GM18519 (cell line): Measurements from ENCODE around the gene C1orf174.
"Not testable (repeated sequence)": the region's sequence is repeated elsewhere in the genome, so short reads cannot be mapped to it uniquely, and the experiment has no call there.

ENCODE experiments used
- ATAC-seq: cut with Tn5 transposase; IDR thresholded peaks from one replicate; pipeline ENCODE4 v1.9.1; 2021; ENCODE audit warnings: mild to moderate bottlenecking, moderate library complexity; ENCODE audit not compliant: unreplicated experiment, low FRiP score

Gene C1orf174

GRCh38 chr1:3926956-3927355 is 26.9 kb upstream of the C1orf174 start:
- no peak for ATAC-seq

- no peak for ATAC-seq
Measured at GRCh38 chr1:3925762-3926161, 25.7 kb upstream of the C1orf174 start.

DNA sequence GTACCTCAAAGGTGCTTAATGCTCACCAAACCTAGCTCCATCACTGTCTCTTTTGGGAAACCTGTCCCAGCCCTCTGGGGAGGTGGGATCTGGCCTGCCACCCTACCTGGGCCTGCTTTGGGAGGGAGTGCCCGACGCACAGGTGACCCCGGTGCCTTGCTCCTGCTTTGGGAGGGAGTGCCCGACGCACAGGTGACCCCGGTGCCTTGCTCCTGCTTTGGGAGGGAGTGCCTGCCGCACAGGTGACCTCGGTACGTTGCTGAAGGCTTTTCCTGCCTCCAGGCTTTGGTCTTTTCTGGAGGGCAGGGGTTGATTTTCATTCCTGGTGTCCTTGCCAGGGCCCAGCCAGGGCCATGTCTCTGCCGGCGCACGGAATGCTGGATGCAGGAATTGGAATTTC is 25.2 kb upstream of the C1orf174 start:
- no peak for ATAC-seq

DNA sequence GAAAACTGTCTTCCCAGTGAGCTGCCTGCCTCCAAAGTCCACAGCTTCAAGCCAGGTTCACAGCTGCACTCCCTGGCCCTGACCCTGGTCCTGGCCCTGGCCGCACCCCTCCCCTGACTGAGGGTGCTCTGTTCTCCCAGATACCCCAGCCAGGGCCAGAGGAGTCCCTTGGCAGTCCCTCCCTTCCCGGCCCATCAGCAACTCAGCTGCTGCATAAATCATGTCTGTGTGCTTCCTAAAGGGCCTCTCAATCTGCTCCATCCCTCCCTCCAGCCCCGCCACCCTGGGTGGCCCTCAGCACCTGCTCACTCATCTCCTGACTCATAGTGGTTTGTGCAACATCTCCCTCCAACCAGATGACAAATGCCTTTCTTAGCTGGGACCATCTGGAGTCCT is 24.8 kb upstream of the C1orf174 start:
- no peak for ATAC-seq

- ATAC-seq: no peak
Measured at GRCh38 chr1:3924186-3924824, 24.2 kb upstream of the C1orf174 start.

GRCh38 chr1:3923378-3924185 is 23.5 kb upstream of the C1orf174 start:
- ATAC-seq: no peak

GRCh38 chr1:3922851-3923250 is 22.8 kb upstream of the C1orf174 start:
- no peak for ATAC-seq

DNA sequence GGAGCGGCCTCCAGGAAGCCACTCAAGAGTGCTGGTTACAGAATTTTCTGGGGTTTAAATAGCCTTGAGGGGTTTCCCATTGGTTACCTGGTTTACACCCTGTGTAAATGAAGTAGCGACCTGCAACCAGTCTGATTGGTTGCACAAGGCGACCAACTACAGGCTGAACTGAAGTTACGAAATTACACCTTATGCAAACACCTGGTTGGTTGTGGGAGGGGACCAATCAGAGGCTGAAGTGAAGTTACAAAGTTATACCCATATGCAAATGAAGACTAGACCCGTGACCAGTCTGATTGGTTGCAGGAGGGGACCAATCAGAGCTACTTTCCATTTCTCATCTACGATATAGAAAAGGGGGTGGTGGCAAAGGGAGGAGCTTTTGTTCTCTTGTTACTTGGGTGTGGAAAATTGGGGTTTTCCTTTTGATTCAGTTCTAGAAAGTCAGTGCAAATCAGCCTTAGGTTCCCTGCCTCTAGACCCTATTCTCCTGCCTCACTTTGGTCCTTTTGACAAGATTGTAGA is 22.2 kb upstream of the C1orf174 start:
- no peak for ATAC-seq

DNA sequence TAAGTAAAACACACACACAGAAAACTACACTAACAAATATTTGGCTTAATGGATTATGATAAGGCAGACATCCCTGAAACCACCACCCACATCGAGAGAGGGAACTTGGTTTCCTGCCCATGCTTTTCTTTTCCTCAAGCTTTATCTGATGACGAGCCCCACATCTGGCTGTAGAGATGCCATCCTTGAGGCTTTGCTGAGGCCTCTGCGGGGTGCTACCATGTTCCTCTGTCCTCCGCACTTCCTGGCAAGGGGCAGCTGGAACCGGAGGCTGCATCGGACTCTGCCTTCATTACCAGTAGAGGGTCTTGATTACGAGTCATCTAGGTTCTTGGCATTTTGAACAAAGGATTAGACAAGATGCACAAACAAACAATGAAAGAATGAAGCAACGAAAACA is 21.7 kb upstream of the C1orf174 start:
- no peak for ATAC-seq

- no peak for ATAC-seq
Measured at GRCh38 chr1:3919706-3920105, 19.6 kb upstream of the C1orf174 start.

GRCh38 chr1:3918966-3919611 is 19.0 kb upstream of the C1orf174 start:
- no peak for ATAC-seq

- not testable (repeated sequence) for ATAC-seq
Measured at GRCh38 chr1:3918359-3918758, 18.3 kb upstream of the C1orf174 start.

GRCh38 chr1:3917761-3918160 is 17.7 kb upstream of the C1orf174 start:
- no peak for ATAC-seq

GRCh38 chr1:3915551-3916121 is 15.6 kb upstream of the C1orf174 start:
- no peak for ATAC-seq

DNA sequence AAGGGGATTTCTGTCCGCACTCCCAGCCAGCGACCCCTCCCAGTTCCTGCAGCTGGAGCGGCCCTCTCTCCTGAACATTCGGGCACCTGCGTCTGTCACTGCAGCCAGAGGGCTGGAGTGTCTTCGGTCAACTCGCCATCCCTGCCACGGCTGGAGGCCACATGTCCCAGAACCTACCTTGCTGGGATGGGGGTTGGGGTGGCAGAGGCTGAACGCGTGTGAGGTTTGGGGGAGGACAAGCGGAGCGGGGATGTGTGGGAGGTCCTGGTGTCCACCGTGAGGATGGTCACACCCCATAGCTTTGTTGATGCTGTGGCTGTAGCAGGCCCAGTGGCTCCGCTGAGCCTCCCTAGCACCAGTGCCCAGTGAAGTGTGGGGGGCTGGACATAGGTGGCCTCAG is 14.8 kb upstream of the C1orf174 start:
- ATAC-seq: no peak

GRCh38 chr1:3914331-3914851 is 14.3 kb upstream of the C1orf174 start:
- ATAC-seq: no peak

DNA sequence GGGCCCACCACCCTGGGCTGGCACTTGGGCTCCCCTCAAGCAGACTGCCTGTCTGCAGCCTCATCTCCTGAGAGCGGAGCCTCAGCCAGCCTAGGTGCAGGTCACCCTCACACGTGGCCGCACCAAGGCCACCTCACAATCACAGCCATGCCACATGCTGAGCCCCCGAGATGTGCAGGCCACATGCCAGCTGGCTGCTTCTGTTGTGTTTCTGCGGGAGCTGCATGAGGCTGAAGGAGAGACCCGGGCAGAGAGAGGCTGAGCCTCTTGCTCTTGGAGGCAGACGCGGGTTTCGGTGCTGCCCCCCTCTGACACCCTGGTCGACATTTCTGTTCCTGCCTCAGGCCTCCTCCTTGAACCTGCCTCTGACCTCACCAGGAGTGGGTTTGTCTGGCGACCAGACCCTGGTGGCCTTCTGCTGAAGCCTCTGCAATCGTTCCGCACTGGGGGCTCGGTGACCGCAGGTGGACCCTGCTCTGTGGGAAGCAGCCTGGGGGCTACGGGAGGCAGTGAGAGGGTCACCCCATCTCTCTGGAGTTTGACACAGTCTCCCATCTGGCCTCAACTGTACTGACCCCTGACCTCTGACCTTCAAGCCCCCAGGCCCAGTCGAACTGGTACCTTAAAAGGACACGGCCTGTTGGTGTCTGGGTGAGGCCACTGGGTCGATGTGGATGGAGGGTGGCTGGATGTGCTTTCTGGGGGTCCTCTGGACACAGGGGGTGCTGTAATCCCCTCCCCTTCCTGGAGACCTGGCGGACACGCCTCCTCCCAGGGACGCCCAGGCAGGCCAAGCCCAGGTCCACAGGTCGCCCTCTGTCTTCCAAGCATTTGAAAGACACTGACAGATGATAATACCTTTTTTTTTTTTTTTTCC is 13.0 kb upstream of the C1orf174 start:
- no peak for ATAC-seq

GRCh38 chr1:3911981-3912808 is 12.1 kb upstream of the C1orf174 start:
- no peak for ATAC-seq
